MM.1S (cell line): ENCODE results near the gene PUS1.

Experiments
- EZH2 ChIP-seq: fragments of 300-600 bp; sonication (generic); optimal IDR thresholded peaks from 2 replicates; pipeline ENCODE3; 2017; ENCODE audit warnings: low read depth, mild to moderate bottlenecking, antibody characterized with exemption, low read length, mixed read lengths
- EZH2phosphoT487 ChIP-seq: fragments of 300-600 bp; sonication (generic); IDR thresholded peaks from 2 replicates; pipeline ENCODE4 v1.6.1; 2018; ENCODE audit warnings: antibody characterized with exemption, low read length
- TF ChIP-seq, protein P1 (sequence below): fragments of 300-600 bp; sonication (generic); IDR thresholded peaks from 2 replicates; pipeline ENCODE4 v1.5.1; 2016; ENCODE audit warnings: antibody characterized with exemption, low read length, mixed read lengths

DNA sequence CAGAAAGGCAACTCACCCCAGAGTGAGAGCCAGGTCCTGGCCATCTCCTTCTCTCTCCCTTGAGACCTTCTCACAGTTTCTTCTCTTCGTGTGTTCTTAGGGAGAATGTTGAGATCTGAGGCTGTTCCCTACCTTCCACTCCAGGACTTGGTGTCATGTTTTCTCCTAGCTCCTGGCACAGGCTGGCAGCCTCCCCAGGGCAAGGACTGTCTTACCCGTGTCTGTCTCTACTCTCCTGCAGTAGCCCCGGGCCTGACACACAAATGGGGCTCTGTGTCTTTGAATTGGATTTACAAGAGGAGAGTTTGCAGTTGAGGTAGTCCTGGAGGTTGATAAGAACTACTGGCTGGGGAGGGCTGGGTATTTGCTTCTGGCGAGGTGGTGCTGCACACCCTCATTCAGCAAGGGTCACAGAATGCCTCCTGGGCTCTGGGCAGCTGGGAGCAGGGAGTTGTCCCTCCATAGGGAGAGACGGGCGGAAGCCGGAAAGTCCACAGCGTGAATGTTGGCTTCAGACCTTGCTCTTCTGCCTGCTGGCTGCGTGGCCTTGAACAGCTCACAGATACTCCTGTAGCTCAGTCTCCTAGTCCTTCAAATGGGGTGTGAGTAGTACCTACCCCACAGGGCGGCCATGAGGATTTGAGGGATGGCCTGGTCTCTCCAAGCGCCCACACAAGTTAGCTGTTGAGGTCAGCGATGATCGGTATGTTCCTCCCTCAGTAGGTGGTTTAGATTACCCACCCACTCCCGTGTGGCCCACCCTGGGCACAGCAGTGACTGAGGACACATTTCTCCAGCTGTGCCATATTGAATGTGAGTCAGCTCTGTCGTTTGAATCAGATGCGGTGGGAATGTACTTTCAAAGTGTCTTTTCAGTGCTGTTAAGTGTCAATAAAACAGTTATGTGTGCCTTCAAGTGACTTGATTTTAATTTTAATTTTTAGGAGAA lies 30.8 kb downstream of the PUS1 start:
- TF ChIP-seq, protein P1, sequence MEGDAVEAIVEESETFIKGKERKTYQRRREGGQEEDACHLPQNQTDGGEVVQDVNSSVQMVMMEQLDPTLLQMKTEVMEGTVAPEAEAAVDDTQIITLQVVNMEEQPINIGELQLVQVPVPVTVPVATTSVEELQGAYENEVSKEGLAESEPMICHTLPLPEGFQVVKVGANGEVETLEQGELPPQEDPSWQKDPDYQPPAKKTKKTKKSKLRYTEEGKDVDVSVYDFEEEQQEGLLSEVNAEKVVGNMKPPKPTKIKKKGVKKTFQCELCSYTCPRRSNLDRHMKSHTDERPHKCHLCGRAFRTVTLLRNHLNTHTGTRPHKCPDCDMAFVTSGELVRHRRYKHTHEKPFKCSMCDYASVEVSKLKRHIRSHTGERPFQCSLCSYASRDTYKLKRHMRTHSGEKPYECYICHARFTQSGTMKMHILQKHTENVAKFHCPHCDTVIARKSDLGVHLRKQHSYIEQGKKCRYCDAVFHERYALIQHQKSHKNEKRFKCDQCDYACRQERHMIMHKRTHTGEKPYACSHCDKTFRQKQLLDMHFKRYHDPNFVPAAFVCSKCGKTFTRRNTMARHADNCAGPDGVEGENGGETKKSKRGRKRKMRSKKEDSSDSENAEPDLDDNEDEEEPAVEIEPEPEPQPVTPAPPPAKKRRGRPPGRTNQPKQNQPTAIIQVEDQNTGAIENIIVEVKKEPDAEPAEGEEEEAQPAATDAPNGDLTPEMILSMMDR: no peak
- TF ChIP-seq EZH2: no peak
- TF ChIP-seq EZH2phosphoT487: no peak
